HG03097 (cell line): ENCODE data around the gene DDX28.

Source experiments
- ATAC-seq: cut with Tn5 transposase; IDR thresholded peaks from one replicate; pipeline ENCODE4 v1.9.1; 2021; ENCODE audit not compliant: unreplicated experiment, low FRiP score

DDX28 gene

GRCh38 chr16:68022728-68023537 lies at the start of gene DDX28, which contains the start of gene DUS2:
TSS of gene DDX28 (minus strand) at chr16:68023232. CDS start at chr16:68023202, 30 bp downstream.
TSS of gene DUS2 (plus strand) at chr16:68023284. CDS start at chr16:68038024, 14,740 bp downstream.
- peak; percentile 81 for ATAC-seq

DNA sequence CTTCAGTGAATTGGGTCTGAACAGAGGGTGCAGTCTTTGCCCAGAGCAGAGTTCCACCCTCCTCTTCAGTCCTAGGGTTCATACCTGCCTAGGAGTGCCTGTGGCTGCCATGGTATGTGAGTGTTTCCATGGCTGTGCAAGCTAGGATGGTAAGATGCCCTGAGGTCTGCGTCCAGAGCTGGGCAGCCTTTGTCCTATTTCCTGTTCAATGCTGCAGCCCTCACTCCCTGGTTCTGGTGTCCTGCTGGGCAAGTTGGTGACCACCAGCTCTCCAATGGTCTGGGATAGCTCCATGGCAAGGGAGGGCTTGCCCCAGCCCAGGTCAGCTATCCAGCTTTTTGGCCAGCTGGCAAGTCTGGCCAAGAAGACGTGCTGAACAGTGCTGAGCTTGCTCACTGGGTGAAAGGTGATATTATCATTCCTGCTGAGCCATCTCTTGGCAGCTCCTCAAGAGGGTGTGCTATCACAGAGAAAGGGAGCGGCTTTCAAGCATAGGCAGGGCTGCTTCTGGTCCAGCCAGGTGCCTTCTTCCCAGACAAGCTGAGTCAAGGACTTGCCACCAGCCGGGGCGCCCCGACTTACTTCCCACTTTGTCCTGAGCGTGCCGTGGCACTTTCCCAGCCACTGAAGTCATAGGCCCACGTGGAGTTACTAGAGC lies 49.1 kb upstream of the DDX28 start:
- no peak for ATAC-seq

GRCh38 chr16:68071518-68071901 lies 48.5 kb upstream of the DDX28 start:
- no peak for ATAC-seq

- ATAC-seq, result peak; percentile 32
Measured at GRCh38 chr16:68070806-68071517, 47.9 kb upstream of the DDX28 start.

DNA sequence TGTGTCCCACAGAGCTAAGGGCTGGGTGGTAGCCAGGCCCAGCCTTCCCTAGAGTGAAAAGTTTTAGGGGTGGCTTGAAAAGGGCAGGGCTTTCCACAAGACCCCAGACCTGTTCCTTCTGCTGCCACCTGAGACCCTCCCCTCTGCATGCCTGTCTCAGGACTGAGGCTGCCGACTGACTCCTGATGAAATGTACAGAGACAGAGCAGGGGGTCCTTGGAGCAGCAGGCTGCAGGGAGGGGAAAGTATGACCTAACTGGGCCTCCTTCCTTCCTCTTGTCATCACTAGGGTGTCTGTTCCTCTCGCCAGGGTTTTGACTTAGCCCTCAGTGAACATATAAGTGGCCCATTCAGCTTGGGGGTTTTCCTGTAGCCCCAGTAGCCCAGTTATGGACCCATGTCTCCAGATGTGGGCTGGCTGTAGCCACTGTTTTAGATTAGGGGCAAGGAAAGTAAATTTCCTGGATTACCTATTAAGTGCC lies 47.3 kb upstream of the DDX28 start:
- ATAC-seq, result peak; percentile 14

- no peak for ATAC-seq
Measured at GRCh38 chr16:68069511-68070248, 46.6 kb upstream of the DDX28 start.

DNA sequence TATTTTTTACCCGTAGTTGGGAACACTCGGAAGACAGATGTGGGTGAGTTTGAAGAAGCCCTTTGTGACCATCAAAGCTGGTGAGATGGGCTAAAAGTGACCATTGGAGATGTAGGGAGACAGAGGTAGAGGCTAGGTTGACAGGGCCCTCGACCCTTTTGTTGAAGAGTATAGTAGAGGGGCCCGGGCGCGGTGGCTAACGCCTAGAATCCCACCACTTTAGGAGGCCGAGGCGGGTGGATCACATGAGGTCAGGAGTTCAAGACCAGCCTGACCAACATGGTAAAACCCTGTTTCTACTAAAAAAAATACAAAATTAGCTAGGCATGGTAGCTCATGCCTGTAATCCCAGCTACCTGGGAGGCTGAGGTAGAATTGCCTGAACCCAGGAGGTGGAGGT lies 45.9 kb upstream of the DDX28 start:
- no peak for ATAC-seq

GRCh38 chr16:68066763-68067162 lies 43.7 kb upstream of the DDX28 start:
- ATAC-seq, result no peak

- ATAC-seq, result no peak
Measured at GRCh38 chr16:68065716-68066305, 42.8 kb upstream of the DDX28 start.

GRCh38 chr16:68064791-68065365 lies 41.8 kb upstream of the DDX28 start:
- ATAC-seq, result no peak

DNA sequence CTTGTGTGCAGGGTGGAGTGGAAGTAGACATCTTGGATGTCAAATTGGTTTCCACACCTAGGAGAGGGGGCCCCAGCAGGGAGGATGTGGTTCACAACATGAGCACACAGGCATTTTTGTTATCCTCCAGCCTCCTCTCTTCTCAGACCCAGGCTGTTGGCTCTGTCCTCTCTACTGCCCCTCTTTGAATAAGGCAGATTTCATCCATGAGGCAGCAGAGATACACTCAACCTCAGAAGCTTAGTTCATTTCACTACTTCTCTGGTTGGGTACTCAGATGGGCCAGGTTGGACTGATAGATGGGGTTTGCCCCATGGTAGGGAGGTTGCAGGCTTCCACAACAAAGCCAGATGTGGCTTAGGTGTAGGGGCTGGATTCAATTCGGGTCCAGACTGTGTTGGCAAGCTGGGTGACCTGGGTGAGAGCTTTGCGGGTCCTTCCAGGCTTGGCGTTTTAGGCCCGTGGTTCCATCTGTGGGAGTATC lies 39.9 kb upstream of the DDX28 start:
- ATAC-seq, result no peak

- no peak for ATAC-seq
Measured at GRCh38 chr16:68061396-68061795, 38.4 kb upstream of the DDX28 start.

GRCh38 chr16:68059804-68060203 lies 36.8 kb upstream of the DDX28 start:
- ATAC-seq, result no peak

- no peak for ATAC-seq
Measured at GRCh38 chr16:68055395-68055794, 32.4 kb upstream of the DDX28 start.

DNA sequence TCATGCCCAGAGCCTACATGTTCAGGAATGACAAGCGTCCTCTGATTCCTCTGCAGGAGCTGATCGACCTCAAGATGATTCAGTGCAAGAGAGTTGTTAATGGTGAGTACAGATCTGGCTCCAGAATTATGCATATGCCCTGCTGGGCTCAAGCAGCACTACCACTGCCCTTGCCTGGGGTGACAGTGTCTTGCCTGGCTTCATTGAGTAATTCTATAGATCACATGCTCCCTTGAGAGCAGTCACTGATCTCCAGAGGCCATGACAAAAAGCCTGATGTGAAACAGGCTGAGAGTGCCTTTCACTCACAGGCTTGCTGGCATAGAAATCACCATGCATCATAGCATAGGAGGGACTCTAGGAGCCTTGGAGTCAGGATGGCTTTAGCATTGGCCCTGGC lies 26.4 kb upstream of the DDX28 start:
- ATAC-seq, result no peak

GRCh38 chr16:68047987-68048386 lies 25.0 kb upstream of the DDX28 start:
- ATAC-seq, result no peak

GRCh38 chr16:68046106-68046505 lies 23.1 kb upstream of the DDX28 start:
- no peak for ATAC-seq

DNA sequence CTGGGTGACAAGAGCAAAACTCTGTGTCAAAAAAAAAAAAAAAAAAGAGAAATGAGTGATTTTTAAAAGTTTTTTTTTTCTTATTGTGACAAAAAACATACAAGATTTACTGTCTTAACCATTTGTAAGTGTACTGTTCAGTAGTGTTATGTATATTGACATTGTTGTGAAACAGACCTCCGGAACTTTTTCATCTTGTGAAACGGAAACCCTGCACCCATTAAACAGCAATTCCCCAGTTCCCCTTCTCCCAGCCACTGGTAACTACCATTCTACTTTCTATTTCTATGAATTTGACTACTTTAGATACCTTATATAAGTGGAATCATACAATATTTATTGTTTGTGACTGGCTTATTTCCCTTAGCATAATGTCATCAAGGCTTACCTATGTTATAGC lies 18.8 kb upstream of the DDX28 start:
- ATAC-seq, result no peak

GRCh38 chr16:68040506-68041288 lies 17.7 kb upstream of the DDX28 start:
- peak; percentile 65 for ATAC-seq
